Glomerular endothelial cell (primary cell): ENCODE results near the gene ZCCHC18. TPM values are rescaled to one million over a fixed set of nuclear protein-coding genes. Genes with fewer than 3 reads are reported as not detected.
"Not testable (repeated sequence)": the region's sequence is repeated elsewhere in the genome, so short reads cannot be mapped to it uniquely, and the experiment has no call there.

ENCODE experiments used
- DNase-seq: peaks from one replicate; pipeline ENCODE4 v3.0.0-alpha.2; 2011; ENCODE audit warnings: low read depth, low spot score; ENCODE audit errors: extremely low read depth
- total RNA-seq: library from RNA; depleted of rRNA; stranded (reverse); fragments of >200 nt; gene quantifications from 2 replicates; pipeline ENCODE4 v1.2.3, GENCODE V29; 2015

Gene ZCCHC18
- 1.1 and 6.1 TPM in 2 replicates for total RNA-seq

DNA sequence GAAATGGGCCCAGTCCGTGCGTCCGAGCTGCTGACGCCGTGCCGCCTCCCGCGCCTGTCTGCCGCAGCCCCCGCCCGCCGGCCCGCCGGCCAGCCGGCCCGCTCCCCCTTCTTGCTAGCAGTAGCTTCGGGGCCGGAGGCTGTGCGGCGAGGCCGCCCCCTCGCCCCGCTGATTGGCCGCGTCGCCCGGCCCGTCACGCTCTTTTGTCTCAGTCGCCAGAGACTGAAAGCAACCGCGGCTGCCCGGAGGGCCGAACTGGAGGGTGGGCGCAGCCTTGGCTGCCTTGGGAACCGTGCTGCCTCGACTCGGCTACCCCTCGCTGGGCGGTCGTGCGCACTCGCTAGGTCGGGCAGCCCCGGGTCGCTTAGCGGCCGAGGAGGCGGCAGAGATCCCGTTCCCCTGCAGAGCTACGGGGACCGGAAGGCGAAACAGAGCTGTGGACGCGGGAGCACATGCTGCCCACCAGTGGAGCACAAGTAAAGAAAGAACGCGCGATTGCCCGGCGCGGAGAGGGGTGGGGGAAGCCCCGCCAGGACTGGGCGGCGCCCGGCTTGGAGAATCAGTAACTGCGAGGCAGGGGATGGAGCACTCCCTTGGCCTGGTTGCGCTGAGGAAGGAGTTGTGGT is at the start of gene ZCCHC18:
Gene ZCCHC18, plus strand, starts transcription at position 198 of the 626 bp plus-strand sequence. CDS start 1,589 bp downstream, outside the sequence.
- no peak for DNase-seq

GRCh38 chrX:104062636-104063035 is 49.7 kb upstream of the ZCCHC18 start:
- DNase-seq: not testable (repeated sequence)

GRCh38 chrX:104075778-104076445 is 36.4 kb upstream of the ZCCHC18 start, which contains the start of gene TMSB15C:
Gene TMSB15C, minus strand, starts transcription at chrX:104076236.
- not testable (repeated sequence) for DNase-seq

- DNase-seq: not testable (repeated sequence)
Measured at GRCh38 chrX:104077854-104078253, 34.5 kb upstream of the ZCCHC18 start.

- DNase-seq: no peak
Measured at GRCh38 chrX:104084063-104084462, 28.3 kb upstream of the ZCCHC18 start.

GRCh38 chrX:104084534-104085277 is 27.6 kb upstream of the ZCCHC18 start:
- no peak for DNase-seq

DNA sequence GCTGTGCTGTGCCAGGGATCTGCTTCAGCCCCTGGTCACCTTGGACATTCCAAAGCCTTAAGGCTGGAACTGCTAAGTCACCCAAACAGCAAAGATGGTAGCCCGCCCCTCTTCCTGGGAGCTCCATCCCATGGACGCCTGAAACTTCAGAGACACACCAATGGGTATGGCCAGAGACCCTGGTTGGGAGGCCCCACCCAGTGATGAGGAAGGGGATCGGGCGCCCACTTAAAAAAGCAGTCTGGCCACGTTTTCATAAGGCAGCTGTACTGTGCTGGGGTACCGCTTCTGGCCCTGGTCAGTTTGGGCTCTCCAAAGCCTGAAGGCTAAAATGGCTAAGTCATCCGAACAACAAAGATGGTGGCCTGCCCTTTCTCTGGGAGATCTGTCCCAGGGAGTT is 26.8 kb upstream of the ZCCHC18 start:
- no peak for DNase-seq

DNA sequence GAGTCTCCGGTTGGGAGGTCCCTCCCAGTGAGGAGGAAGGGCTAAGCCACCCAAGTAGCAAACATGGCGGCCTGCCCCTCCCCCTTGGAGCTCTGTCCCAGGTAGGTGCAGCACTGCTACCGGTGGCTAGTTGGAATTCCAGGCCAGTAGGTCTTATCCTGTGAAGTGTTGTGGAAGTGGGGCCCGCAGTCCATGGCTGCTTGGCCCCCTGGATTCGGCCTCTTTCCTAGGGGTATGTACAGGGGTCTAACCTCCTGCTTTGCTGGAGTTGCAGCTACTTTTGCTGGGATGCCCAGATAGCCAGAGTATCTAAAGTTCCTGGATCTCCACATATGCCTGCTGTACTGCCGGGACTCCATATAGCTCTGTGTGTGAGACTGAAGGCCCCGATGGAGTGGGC is 26.4 kb upstream of the ZCCHC18 start:
- no peak for DNase-seq

GRCh38 chrX:104098151-104098808 is 14.0 kb upstream of the ZCCHC18 start:
- DNase-seq: peak; percentile 42

DNA sequence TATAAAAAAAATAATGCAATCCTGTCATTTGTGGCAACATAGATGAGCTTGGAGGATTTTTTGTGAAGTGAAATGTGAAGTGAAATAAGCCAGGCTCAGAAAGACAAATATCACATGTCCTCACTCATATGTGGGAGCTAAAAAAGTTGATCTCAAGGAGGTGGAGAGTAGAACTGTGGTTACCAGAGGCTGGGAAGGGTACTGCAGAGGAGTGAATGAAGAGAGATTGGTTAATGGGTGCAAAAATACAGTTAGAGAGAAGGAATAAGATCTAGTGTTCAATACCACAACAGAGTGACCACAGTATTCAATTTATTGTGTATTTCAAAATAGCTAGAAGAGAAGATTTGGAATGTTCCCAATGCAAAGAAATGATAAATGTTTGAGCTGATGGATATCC is 13.4 kb upstream of the ZCCHC18 start:
- DNase-seq: no peak

DNA sequence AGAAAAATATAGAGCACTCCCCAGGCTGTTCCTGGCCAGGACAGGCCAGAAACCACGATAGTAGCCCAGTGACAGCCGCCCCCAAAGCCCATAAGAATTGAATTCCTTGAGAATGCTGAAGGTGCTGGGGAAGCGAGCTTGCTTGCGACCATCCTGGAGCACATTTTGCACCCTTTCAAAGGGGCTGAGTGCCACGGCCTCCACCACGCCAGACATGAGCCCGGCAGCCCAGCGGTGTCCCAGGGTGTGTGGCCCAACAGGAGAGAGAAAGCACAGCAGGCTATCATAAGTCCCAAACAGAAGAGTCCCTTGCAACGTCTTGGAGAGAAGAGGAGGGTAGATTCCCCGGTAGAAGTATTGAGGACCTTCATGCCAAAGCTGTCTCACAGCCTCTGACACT is 7.6 kb upstream of the ZCCHC18 start:
- DNase-seq: no peak

GRCh38 chrX:104105330-104106262 is 6.7 kb upstream of the ZCCHC18 start:
- no peak for DNase-seq

- no peak for DNase-seq
Measured at GRCh38 chrX:104108955-104109354, 3.4 kb upstream of the ZCCHC18 start.

- not testable (repeated sequence) for DNase-seq
Measured at GRCh38 chrX:104110491-104111240, 1.7 kb upstream of the ZCCHC18 start.

DNA sequence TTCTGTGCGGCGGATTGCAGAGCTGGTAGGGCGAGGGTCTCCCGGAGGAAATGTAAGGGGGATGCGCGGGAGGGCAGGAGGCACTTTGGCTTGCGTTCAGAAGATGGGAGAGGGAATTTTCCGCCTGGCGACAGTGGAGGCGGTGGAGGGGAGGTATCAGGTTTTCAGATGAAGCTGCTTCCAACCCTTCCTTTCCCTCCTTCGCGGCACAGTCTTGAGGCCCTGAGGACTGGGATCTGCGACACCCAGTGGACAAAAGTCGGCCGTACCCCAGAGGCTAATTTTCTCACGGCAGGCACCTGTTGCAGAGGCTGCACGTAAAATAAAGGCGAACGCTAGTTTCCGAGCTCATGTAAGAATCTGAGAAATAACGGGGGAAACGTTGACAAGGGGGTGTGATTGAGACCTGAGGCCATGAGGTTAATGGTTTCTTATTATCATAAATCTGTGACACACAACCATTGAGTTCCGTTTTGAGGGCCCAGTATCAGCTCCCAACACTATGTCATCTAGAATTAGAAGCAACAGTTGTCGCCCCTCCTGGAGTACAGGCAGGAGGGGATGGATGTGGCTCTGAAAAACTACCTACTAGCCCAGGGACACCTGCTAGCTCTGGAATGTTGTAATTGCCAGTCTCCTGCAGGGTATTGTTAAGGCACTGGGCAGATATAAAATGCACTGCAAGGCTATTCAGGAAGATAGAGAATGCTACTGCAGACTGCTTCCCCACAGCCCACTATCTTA is 1.1 kb downstream of the ZCCHC18 start:
- DNase-seq: no peak

DNA sequence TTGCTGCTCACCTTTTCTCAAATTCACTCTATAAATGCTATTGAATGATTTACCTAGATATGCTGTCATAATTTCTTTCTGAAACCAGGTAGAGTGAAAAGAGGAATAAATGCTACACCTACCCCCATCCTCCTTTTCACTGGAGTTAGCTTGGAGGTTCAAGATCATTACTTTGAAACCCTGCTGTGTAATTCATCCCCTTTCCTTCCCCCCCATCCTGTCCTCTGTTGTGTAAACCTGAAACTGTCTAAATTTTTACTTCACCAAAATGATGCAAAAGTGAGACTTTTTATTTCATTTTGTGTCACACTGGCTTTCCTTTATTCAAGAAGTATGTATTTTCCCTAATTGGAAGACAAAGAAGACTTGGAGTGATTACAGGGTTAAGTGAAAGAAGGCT is 5.4 kb downstream of the ZCCHC18 start:
- no peak for DNase-seq

DNA sequence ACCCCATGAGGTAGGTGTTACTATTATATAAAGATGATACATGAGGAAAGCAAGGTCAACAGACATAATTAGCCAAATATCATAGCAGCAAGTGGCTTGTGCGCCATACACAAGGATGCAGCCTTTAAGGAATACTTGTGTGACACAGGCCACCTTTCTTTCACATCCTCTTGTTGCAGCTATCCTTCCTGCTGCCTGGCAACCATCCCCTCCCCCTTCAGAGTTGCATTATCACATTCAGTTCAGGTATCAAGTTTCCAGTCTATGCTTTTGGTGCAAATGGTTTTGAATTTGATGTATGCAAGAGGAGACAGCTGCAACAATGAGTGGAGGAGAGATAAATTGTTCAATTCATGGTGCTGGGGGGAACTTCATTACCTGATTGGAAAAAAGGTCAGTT is 6.4 kb downstream of the ZCCHC18 start:
- no peak for DNase-seq

GRCh38 chrX:104122829-104123228 is 10.5 kb downstream of the ZCCHC18 start:
- DNase-seq: no peak

DNA sequence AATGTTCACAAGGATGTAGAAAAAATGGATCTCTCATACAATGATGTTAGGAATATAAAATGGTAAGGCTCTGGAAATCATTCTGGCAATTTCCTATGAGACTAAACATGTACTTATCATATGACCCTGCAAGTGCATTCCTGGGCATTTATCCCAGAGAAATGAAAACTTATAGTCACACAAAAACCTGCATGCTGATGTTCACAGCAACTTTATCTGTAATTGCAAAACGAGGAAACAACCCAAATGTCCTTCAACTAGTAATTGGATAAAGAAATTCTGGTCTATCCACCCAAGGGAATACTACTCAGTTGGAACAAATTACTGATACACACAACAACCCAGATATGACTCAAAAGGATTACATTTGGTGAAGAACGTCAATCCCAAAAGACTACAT is 14.5 kb downstream of the ZCCHC18 start:
- no peak for DNase-seq
